A673 (cell line): ENCODE data around the gene PDE8B. TPM values are rescaled to one million over a fixed set of nuclear protein-coding genes. Genes with fewer than 3 reads are reported as not detected.

Experiments used
- BruUV-seq: library from RNA; stranded (reverse); fragments of 400-500 nt; replicated peaks from 2 replicates; lab custom pipeline; 2021; lab: Mats Ljungman, UMichigan
- CTCF ChIA-PET: fragments of 300-600 bp; sonication (Branson Sonifier 250); formaldehyde crosslinking; loops from one replicate; lab custom pipeline; 2022; ENCODE audit warnings: antibody characterized with exemption; lab: Charles Lee
- POLR2A ChIA-PET: fragments of 300-600 bp; sonication (Branson Sonifier 250); formaldehyde crosslinking; loops from one replicate; lab custom pipeline; 2022; ENCODE audit warnings: antibody characterized with exemption; ENCODE audit not compliant: low non-redundant PET; lab: Charles Lee
- DNase-seq: peaks from one replicate; pipeline ENCODE4 v3.0.0-alpha.2; 2015; ENCODE audit warnings: low spot score
- H3K27ac ChIP-seq: fragments of 200-600 bp; sonication (generic); 2 replicates; pipeline ENCODE4 v1.5.1; 2016; ENCODE audit warnings: mixed run types, low read depth, mild to moderate bottlenecking, mixed read lengths, antibody characterized with exemption, low read length; ENCODE audit not compliant: poor library complexity, severe bottlenecking
- H3K27me3 ChIP-seq: fragments of 200-600 bp; sonication (generic); replicated peaks from 2 replicates; pipeline ENCODE4 v1.6.1; 2017; ENCODE audit warnings: mixed run types, low read depth, mild to moderate bottlenecking, mixed read lengths, antibody characterized with exemption, low read length; ENCODE audit not compliant: insufficient read depth, poor library complexity
- H3K36me3 ChIP-seq: fragments of 200-600 bp; sonication (generic); 2 replicates; pipeline ENCODE4 v1.6.1; 2016; ENCODE audit warnings: mixed run types, mild to moderate bottlenecking, mixed read lengths, antibody characterized with exemption, low read length; ENCODE audit not compliant: insufficient read depth, poor library complexity, severe bottlenecking
- H3K4me1 ChIP-seq: fragments of 200-600 bp; sonication (generic); 2 replicates; pipeline ENCODE4 v1.6.1; 2017; ENCODE audit warnings: mixed run types, mild to moderate bottlenecking, mixed read lengths, antibody characterized with exemption, low read length; ENCODE audit not compliant: insufficient read depth, poor library complexity, severe bottlenecking
- H3K4me3 ChIP-seq: fragments of 200-600 bp; sonication (generic); 2 replicates; pipeline ENCODE4 v1.5.1; 2016; ENCODE audit warnings: low read depth, mixed run types, mild to moderate bottlenecking, mixed read lengths, low read length; ENCODE audit not compliant: poor library complexity, severe bottlenecking
- H3K9me3 ChIP-seq: fragments of 200-600 bp; sonication (generic); 2 replicates; pipeline ENCODE4 v1.6.1; 2016; ENCODE audit warnings: mixed run types, low read depth, mild to moderate bottlenecking, mixed read lengths, antibody characterized with exemption, low read length; ENCODE audit not compliant: poor library complexity, severe bottlenecking
- CTCF ChIP-seq: fragments of 300-800, 200-600 bp; sonication (generic); conservative IDR thresholded peaks from 2 replicates; pipeline ENCODE4 v1.5.1; 2017; ENCODE audit warnings: low read depth, mild to moderate bottlenecking, antibody characterized with exemption, low read length, moderate library complexity, mixed read lengths
- EZH2 ChIP-seq: fragments of 200-600 bp; sonication (generic); IDR thresholded peaks from 2 replicates; pipeline ENCODE4 v1.6.1; 2017; ENCODE audit warnings: borderline replicate concordance, low read depth, mild to moderate bottlenecking, mixed read lengths, antibody characterized with exemption, low read length; ENCODE audit not compliant: poor library complexity, severe bottlenecking
- intact Hi-C: fragments of 100-400 bp; cut with micrococcal nuclease; formaldehyde crosslinking; loops from one replicate; pipeline ENCODE4 v1.10.0; 2022; ENCODE audit not compliant: unreplicated experiment
- total RNA-seq: library from RNA; stranded (reverse); gene quantifications from 2 replicates; pipeline ENCODE4 v1.2.3, GENCODE V29; 2021

The PDE8B gene
- total RNA-seq, 1 experiment from 2014 or later, result 0.69 TPM

GRCh38 chr5:77343165-77343564 lies 132.7 kb downstream of the PDE8B start:
- BruUV-seq, result no TSS peak
- DNase-seq, result no peak
- ChIA-PET CTCF (no interaction called here), POLR2A (no interaction called here)
- no peaks in the 10 kb centered on the region for H3K4me1 ChIP-seq
- no peak for TF ChIP-seq EZH2
- TF ChIP-seq CTCF, result no peak
- H3K36me3 ChIP-seq, result no peaks in the 10 kb centered on the region
- no peak overlapping the region for H3K27ac ChIP-seq
- intact Hi-C loops, result no loop called here
- no peaks in the 10 kb centered on the region for H3K9me3 ChIP-seq
- no peaks in the 10 kb centered on the region for H3K27me3 ChIP-seq
- H3K4me3 ChIP-seq, result no peak overlapping the region

- POLR2A ChIA-PET, result no interaction called here
- intact Hi-C loops, result no loop called here
- H3K4me3 ChIP-seq, result no peak overlapping the region
- no peaks in the 10 kb centered on the region for H3K27me3 ChIP-seq
- no peaks in the 10 kb centered on the region for H3K4me1 ChIP-seq
- CTCF ChIA-PET, result no interaction called here
- no peak for DNase-seq
- TF ChIP-seq CTCF, result no peak
- no peak for TF ChIP-seq EZH2
- no TSS peak for BruUV-seq
- no peak overlapping the region for H3K27ac ChIP-seq
- no peaks in the 10 kb centered on the region for H3K36me3 ChIP-seq
- H3K9me3 ChIP-seq, result no peaks in the 10 kb centered on the region
Observed at GRCh38 chr5:77347435-77348098, 137.1 kb downstream of the PDE8B start.

- Histone ChIP-seq H3K9me3 (no peaks in the 10 kb centered on the region), H3K4me3 (no peak overlapping the region), H3K4me1 (no peaks in the 10 kb centered on the region), H3K27ac (no peak overlapping the region), H3K27me3 (no peaks in the 10 kb centered on the region), H3K36me3 (no peaks in the 10 kb centered on the region)
- CTCF ChIA-PET, result no interaction called here
- DNase-seq, result no peak
- TF ChIP-seq CTCF (no peak), EZH2 (no peak)
- intact Hi-C loops, result no loop called here
- BruUV-seq, result no TSS peak
- POLR2A ChIA-PET, result no interaction called here
Observed at GRCh38 chr5:77353251-77353650, 142.8 kb downstream of the PDE8B start.
